Hepatocyte (in vitro differentiated cells): Measurements from ENCODE around the gene BCAP29. TPM values are rescaled to one million over a fixed set of nuclear protein-coding genes. Genes with fewer than 3 reads are reported as not detected.

Experiments used
- DNase-seq: peaks from one replicate; pipeline ENCODE4 v3.0.0-alpha.2; 2016; ENCODE audit warnings: low spot score
- H2AFZ ChIP-seq: fragments of 200-600 bp; sonication (generic); 2 replicates; pipeline ENCODE4 v1.6.0; 2016; ENCODE audit warnings: antibody characterized with exemption, mild to moderate bottlenecking
- H3K27ac ChIP-seq: fragments of 200-600 bp; sonication (generic); 2 replicates; pipeline ENCODE4 v1.5.1; 2016; ENCODE audit warnings: mild to moderate bottlenecking
- H3K27me3 ChIP-seq: fragments of 200-600 bp; sonication (generic); 2 replicates; pipeline ENCODE4 v1.6.1; 2016
- H3K36me3 ChIP-seq: fragments of 200-600 bp; sonication (generic); replicated peaks from 2 replicates; pipeline ENCODE4 v1.5.1; 2016; ENCODE audit warnings: low read depth; ENCODE audit not compliant: insufficient read depth
- H3K4me1 ChIP-seq: fragments of 200-600 bp; sonication (generic); 2 replicates; pipeline ENCODE4 v1.5.1; 2016; ENCODE audit warnings: mild to moderate bottlenecking, moderate library complexity; ENCODE audit not compliant: insufficient read depth
- H3K4me2 ChIP-seq: fragments of 200-600 bp; sonication (generic); 2 replicates; pipeline ENCODE4 v1.6.0; 2016
- H3K4me3 ChIP-seq: fragments of 200-600 bp; sonication (generic); 2 replicates; pipeline ENCODE4 v1.5.1; 2016; ENCODE audit warnings: mild to moderate bottlenecking
- H3K79me2 ChIP-seq: fragments of 200-600 bp; sonication (generic); 2 replicates; pipeline ENCODE4 v1.6.0; 2017; ENCODE audit warnings: mild to moderate bottlenecking
- H3K9me2 ChIP-seq: fragments of 200-600 bp; sonication (generic); replicated peaks from 2 replicates; pipeline ENCODE4 v1.6.0; 2017; ENCODE audit warnings: mild to moderate bottlenecking; ENCODE audit not compliant: insufficient read depth
- H3K9me3 ChIP-seq: fragments of 200-600 bp; sonication (generic); 2 replicates; pipeline ENCODE4 v1.5.1; 2016; ENCODE audit warnings: low read depth, mild to moderate bottlenecking
- H4K20me1 ChIP-seq: fragments of 200-600 bp; sonication (generic); 2 replicates; pipeline ENCODE4 v1.6.0; 2016; ENCODE audit warnings: mild to moderate bottlenecking; ENCODE audit not compliant: insufficient read depth, poor library complexity, severe bottlenecking
- CTCF ChIP-seq: fragments of 200-600 bp; sonication (generic); IDR thresholded peaks from 2 replicates; pipeline ENCODE4 v1.5.1; 2016; ENCODE audit warnings: antibody characterized with exemption, mild to moderate bottlenecking; ENCODE audit not compliant: poor library complexity
- EZH2 ChIP-seq: fragments of 200-600 bp; sonication (generic); IDR thresholded peaks from 2 replicates; pipeline ENCODE4 v1.6.1; 2016; ENCODE audit warnings: antibody characterized with exemption, mild to moderate bottlenecking, borderline replicate concordance
- EZH2phosphoT487 ChIP-seq: fragments of 200-600 bp; sonication (generic); IDR thresholded peaks from one replicate; pipeline ENCODE4 v1.6.1; 2018; ENCODE audit warnings: antibody characterized with exemption, mild to moderate bottlenecking, low read depth, moderate library complexity; ENCODE audit not compliant: unreplicated experiment, severe bottlenecking
- WGBS: methylation state at CpG from one replicate; pipeline ENCODE4 v1.1.6; 2016; ENCODE audit warnings: low lambda C conversion rate; ENCODE audit errors: missing lambda C conversion rate; 5-methylcytosine and 5-hydroxymethylcytosine counted together
- polyA plus RNA-seq: library from polyadenylated mRNA; unstranded; fragments of >200 nt; fragmentation: Nextera tagmentation; extraction: Ambion mirVana; gene quantifications from 2 replicates; pipeline ENCODE4 v1.2.1, GENCODE V29; 2016
- small RNA-seq: library from RNA; depleted of rRNA; stranded (forward); fragments of <200 nt; gene quantifications from one replicate; pipeline ENCODE3, GENCODE V24; 2014
- total RNA-seq: library from RNA; depleted of rRNA; stranded (reverse); fragments of >200 nt; gene quantifications from 2 replicates; pipeline ENCODE4 v1.2.3, GENCODE V29; 2014

The BCAP29 gene
- total and polyA plus RNA-seq, 2 experiments from 2014 or later: 35.1 to 76.6 TPM

GRCh38 chr7:107666790-107667189 lies 86.7 kb downstream of the BCAP29 start:
- DNase-seq: no peak
- Histone ChIP-seq H3K4me1 (no peaks in the 10 kb centered on the region), H3K4me3 (no peak overlapping the region), H3K4me2 (no peak overlapping the region), H2AFZ (no peak overlapping the region), H4K20me1 (no peaks in the 10 kb centered on the region), H3K27ac (no peak overlapping the region), H3K79me2 (no peaks in the 10 kb centered on the region), H3K9me3 (no peaks in the 10 kb centered on the region), H3K36me3 (no peaks in the 10 kb centered on the region), H3K9me2 (no peaks in the 10 kb centered on the region), H3K27me3 (peaks cover 51% of the 10 kb centered on the region)
- TF ChIP-seq EZH2phosphoT487 (no peak), EZH2 (no peak), CTCF (no peak)
- 75% methylated on average over 1 of the region's 1 CpG for WGBS

GRCh38 chr7:107667341-107667740 lies 87.3 kb downstream of the BCAP29 start:
- TF ChIP-seq CTCF (no peak), EZH2 (no peak), EZH2phosphoT487 (no peak)
- DNase-seq: no peak
- no peak overlapping the region for H2AFZ ChIP-seq
- H3K79me2 ChIP-seq: no peaks in the 10 kb centered on the region
- no peak overlapping the region for H3K4me3 ChIP-seq
- no peaks in the 10 kb centered on the region for H3K4me1 ChIP-seq
- no peak overlapping the region for H3K27ac ChIP-seq
- no peaks in the 10 kb centered on the region for H3K9me3 ChIP-seq
- H3K27me3 ChIP-seq: peaks cover 46% of the 10 kb centered on the region
- no peaks in the 10 kb centered on the region for H4K20me1 ChIP-seq
- H3K36me3 ChIP-seq: no peaks in the 10 kb centered on the region
- H3K9me2 ChIP-seq: no peaks in the 10 kb centered on the region
- H3K4me2 ChIP-seq: no peak overlapping the region
- 81% methylated on average over 3 of the region's 3 CpGs for WGBS

GRCh38 chr7:107668296-107668695 lies 88.2 kb downstream of the BCAP29 start:
- no peak overlapping the region for H3K27ac ChIP-seq
- no peaks in the 10 kb centered on the region for H3K36me3 ChIP-seq
- H4K20me1 ChIP-seq: no peaks in the 10 kb centered on the region
- peaks cover 42% of the 10 kb centered on the region for H3K27me3 ChIP-seq
- no peaks in the 10 kb centered on the region for H3K9me3 ChIP-seq
- H3K4me1 ChIP-seq: no peaks in the 10 kb centered on the region
- TF ChIP-seq EZH2phosphoT487: no peak
- TF ChIP-seq CTCF: no peak
- no peak for TF ChIP-seq EZH2
- no peak overlapping the region for H3K4me3 ChIP-seq
- no peak overlapping the region for H3K4me2 ChIP-seq
- WGBS: 88% methylated on average over 4 of the region's 4 CpGs
- H3K9me2 ChIP-seq: no peaks in the 10 kb centered on the region
- H2AFZ ChIP-seq: no peak overlapping the region
- DNase-seq: no peak
- H3K79me2 ChIP-seq: no peaks in the 10 kb centered on the region

Small RNA genes within 50 kb of the gene (small RNA-seq; reads per million reads assigned to genes)
- gene BANF1P5 (not detected), gene RF01233 (not detected)

Other genes starting within 250 kb of the BCAP29 start
- 0.07 and 0.08 TPM in 2 replicates for gene GPR22, start 110.2 kb upstream of the BCAP29 start, total RNA-seq
- gene GPR22, start 110.2 kb upstream of the BCAP29 start, polyA plus RNA-seq: 0.27 and 0.39 TPM in 2 replicates
- gene COG5, start 16.3 kb upstream of the BCAP29 start, total RNA-seq: 53.5 and 82.2 TPM in 2 replicates
- gene COG5, start 16.3 kb upstream of the BCAP29 start, polyA plus RNA-seq: 12.7 and 15.8 TPM in 2 replicates
- gene DUS4L, start 16.3 kb upstream of the BCAP29 start, total RNA-seq: 12.5 and 14.2 TPM in 2 replicates
- gene DUS4L, start 16.3 kb upstream of the BCAP29 start, polyA plus RNA-seq: 5.4 and 6.3 TPM in 2 replicates
- 0.20 TPM in 1 of 2 replicates, not detected in the other for gene SLC26A4, start 80.6 kb downstream of the BCAP29 start, total RNA-seq
- gene SLC26A4, start 80.6 kb downstream of the BCAP29 start, polyA plus RNA-seq: 0.35 TPM in 1 of 2 replicates, not detected in the other
- gene CBLL1, start 163.9 kb downstream of the BCAP29 start, total RNA-seq: 17.3 and 18.6 TPM in 2 replicates
- gene CBLL1, start 163.9 kb downstream of the BCAP29 start, polyA plus RNA-seq: 12.5 and 15.2 TPM in 2 replicates
- gene SLC26A3, start 223.0 kb downstream of the BCAP29 start, total RNA-seq: 14.2 and 18.1 TPM in 2 replicates
- 4.2 and 8.1 TPM in 2 replicates for gene SLC26A3, start 223.0 kb downstream of the BCAP29 start, polyA plus RNA-seq